LoVo (cell line): ENCODE data around the gene TIMP2.
"Not testable (repeated sequence)": the region's sequence is repeated elsewhere in the genome, so short reads cannot be mapped to it uniquely, and the experiment has no call there.

Experiments
- DNase-seq: peaks from one replicate; pipeline ENCODE4 v3.0.0-alpha.2; 2016; ENCODE audit warnings: low spot score

Gene TIMP2

DNA sequence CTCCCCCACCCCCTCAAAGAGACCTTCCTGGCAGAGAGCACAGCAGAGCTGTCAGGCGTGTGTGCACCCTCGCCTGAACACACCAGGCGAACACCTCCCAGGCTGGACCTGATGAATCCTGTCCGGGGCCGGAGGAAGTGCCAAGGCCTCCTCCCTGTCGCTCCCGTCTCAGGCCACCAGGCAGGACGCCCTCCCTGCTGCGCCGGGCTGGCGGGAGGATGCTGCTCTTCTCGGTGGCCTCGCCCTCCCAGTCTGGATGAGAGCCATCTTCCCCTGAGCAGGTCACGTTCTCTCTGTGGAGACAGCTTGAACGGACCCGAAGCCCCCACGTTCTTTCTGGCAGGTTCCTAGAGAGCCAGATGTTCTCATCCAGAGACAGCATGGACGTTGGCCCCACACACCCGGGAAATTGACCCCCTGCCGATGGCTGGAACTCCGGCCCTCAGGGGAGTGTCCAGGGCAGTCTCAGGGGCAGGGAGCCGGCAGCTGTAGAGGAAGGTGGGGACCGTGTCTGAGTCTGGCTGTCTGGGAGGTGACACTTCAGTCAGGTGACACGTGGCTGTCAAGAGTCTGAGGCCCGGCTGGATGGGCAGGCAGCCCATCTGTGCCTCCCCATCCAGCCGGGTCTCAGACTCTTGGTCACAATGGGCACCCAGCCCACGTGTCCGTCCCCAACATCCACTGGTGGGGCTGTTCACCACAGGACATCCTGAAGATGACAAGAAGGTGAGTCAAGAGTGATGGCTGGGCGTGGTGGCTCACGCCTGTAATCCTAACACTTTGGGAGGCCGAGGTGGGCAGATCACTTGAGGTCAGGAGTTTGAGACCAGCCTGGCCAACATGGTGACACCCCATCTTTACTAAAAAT lies 5.0 kb upstream of the TIMP2 start:
- peak; percentile 52 for DNase-seq

DNA sequence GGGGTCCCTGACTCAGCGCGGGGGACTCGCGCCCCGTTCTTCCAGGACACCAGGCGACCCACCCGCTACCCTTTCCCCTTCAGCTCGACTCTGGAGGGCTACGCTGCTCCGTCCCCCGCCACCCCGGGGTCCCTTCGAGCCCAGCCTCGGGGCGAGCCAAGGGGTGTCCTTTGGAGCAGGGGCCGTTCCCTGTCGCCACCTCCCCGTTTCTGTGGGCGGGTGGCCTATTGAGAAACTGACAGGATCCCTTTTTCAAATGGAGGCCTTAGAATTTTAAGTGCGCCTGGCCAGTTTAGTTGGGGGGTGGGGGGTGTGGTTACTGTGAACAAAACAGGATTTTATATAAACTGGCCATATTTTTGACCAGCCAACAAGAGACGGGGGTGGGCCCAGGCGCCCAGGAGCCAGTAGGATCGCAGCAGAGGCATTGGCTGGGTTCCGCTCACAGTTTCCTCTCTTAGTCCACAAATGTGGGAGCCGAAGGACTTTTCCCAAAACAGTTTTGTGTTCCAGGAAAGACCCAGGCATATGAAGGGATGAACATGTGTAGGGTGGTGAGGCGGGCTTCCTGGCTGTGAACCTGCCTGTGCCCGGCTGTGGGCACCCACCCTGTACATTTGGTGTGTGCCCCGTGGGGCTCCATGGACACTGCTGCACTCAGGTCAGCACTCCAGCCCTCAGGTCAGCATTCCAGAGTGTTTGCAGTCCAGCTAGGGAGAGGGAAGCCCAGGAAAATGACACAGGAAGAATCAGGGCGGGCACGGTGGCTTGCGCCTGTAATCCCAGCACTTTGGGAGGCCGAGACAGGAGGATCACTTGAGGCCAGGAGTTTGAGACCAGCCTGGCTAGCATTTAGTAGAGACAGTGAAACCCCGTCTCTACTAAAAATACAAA lies 722 bp upstream of the TIMP2 start:
- DNase-seq, result no peak

DNA sequence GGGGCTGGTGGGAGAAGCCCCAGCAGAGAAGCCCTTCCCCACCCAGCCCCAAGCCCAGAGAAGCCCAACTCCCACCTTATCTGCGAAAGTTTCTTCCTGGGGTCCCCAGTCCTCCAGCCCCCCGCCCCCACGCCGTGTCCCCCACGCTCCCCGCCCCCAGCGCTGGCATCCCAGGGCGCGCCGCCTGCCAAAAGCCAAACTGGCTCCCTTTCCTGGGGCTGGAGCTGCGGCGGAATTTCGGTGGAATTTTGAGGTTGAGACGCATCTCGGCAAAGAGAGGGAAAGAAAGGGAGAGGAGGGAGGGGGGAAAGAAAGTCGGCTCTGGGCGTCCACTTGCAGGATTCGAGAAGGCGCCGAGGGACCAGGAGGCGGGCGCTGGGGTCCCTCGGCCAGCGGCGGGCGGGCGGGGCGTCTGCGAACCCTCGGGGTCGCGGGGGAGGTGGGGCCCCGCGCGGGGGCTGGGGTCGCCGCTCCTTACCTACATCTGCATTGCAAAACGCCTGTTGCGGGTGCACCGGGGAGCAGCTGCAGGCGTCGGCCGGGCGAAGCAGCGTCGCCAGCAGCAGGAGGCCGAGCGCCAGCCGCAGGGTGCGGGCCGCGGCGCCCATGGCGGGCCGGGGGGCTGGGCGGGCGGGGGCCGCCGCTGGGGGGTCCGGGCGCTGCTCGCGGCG lies 571 bp downstream of the TIMP2 start:
- no peak for DNase-seq

DNA sequence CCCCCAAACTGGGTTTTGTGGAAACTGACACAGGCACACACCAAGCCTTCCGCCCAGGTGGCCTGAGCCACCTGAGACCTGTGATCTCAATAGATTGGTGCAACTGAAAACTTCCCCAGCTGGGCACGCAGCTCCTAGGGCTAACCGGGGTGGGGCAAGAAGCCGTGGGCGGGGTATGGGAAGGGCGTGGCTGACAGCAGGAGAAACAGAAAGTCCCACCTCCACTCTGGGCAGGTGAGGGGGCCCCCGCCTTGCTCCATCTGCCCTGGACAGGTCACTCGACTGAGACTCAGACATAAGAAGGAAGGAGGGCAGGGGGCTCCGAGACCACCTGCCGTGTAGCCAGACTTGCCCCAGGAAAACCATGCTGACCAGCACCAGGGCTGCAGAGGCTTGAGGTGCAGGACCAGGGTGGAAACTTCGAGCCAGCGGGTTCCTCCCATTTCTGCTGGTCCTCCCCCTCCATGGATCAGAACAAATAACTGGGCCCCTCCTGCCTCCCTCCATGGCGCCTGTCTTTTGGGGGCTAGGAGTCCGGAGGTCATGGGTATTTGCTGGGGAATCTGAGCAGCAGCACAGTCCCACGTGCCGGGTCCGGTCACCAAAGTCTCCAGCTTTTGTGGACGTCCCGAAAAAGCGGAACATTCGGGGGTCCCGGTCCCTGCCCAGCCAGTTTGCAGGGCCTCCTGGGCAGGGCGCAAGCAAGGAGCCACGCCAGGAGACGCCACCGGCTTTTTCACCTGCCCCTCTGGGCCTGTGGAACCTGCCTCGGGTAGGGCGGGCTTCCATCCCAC lies 1.3 kb downstream of the TIMP2 start:
- DNase-seq, result peak; percentile 64

DNA sequence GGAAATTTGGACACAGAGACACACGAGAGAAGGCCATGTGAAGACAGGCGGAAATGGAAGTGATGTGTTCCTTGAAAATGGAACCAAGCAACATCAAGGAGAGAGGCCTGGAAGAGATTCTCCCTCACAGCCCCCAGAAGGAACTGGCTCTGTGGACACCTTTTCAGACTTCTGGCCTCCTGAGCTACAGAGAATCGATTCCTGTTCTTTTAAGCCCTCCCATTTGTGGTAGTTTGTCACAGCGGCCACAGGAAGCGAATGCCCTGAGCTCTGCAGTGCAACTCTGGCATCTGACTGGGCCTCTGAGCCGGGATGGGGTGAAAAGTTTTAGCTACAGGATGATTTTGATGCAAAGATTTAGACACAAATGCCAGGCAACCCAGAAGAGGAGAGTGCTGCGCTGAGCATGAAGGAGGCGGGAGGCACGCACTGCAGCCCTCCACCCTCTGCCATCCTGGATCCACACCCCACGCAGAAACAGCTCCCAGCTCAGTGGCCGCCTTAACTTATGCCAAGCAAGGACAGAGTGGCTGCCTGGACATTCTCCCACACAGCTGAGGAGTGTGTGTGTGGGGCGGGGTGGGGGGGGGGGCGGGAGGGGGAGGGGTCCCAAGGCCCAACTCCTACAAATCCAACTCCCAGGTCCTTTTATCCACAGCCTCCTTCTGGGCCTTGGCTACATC lies 2.2 kb downstream of the TIMP2 start:
- DNase-seq, result no peak

DNA sequence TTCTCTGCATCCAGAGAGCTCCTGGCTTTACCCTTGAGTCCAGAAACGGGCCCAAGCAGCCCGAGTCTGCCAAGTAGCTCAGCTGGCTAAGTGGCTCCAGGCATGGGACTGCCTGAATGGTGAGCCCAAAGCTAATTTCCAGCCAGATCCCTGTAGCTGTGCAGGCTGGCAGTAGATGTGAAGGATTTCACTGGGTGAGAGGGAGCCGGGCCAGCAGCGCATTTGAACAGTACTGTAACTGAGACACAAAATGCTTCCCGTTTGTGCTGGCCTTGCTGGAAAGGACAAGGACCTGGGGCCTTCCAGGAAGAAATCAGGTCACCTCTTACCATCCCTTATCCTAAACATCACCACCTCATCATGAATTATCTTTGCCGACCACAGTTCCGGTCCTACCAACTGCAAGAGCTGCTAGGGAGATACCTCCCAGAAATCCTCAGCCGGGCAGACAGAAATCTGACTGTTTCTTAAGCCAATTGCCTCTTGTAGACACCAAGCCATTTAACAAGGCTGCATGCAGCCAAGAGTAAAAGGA lies 3.7 kb downstream of the TIMP2 start:
- no peak for DNase-seq

DNA sequence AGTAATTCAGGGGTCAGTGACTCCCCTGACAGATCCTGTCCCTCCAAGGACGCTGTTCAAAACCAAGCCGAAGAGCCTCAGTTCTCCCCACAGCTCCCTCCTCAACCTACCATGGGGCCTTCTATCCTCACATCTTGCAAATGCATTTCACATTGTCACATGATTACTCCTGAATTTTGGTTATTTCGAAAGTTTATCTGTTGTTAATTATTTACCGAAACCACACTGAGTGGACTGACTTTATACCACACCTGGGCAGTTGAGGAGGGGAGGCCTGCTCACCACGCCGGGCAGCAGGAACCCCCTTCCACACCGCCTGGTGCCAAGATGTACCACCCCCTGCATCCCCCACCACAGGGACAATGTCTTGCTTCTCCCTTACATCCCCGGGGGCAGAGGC lies 4.7 kb downstream of the TIMP2 start:
- DNase-seq, result no peak

DNA sequence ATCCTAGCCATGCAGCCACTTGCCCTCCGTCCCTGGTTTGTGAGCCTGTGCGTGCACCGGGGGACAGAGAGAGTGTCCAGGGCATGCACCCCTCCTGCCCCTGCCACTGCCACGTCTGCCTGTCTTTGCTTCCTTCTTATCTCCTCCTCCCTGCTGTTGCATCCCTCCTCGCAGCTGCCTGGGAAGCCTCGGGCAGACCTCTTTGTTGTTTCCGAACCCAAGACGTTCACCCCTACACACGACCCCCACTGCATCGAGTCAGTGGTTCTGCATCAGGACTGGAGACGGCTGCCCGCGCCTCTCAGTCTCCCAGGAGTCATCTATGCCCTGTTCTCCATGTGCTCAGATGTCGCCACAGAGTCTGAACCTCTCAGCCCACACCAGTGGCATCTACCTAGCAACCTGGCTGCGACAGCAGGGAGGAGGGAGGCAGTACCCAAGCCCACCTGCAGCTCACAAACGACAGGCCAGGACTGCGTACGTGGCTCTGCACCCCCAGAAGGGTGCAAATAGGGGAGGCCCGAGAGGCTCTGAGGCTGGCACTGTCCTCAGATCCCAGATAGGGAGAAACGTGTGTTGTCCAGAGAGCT lies 5.2 kb downstream of the TIMP2 start:
- DNase-seq, result no peak

DNA sequence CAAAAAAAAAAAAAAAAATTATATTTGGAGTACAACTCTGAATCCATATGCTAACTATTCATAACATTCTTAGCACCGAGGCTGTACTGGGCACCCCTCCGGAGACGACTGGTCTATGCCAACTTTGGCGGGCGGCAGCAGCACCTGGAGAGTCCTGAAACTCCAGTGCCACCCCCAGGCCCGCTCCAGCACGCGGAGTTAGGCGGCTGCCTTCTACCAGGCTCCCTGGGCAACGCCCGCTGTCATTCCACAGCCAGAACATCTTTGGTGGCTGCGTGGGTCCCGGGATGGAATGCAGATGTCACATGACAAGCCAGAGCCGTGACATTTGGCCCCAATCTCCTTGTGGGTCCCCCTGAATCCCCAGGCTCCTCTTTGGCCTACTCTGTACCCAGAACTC lies 6.2 kb downstream of the TIMP2 start:
- DNase-seq, result no peak

DNA sequence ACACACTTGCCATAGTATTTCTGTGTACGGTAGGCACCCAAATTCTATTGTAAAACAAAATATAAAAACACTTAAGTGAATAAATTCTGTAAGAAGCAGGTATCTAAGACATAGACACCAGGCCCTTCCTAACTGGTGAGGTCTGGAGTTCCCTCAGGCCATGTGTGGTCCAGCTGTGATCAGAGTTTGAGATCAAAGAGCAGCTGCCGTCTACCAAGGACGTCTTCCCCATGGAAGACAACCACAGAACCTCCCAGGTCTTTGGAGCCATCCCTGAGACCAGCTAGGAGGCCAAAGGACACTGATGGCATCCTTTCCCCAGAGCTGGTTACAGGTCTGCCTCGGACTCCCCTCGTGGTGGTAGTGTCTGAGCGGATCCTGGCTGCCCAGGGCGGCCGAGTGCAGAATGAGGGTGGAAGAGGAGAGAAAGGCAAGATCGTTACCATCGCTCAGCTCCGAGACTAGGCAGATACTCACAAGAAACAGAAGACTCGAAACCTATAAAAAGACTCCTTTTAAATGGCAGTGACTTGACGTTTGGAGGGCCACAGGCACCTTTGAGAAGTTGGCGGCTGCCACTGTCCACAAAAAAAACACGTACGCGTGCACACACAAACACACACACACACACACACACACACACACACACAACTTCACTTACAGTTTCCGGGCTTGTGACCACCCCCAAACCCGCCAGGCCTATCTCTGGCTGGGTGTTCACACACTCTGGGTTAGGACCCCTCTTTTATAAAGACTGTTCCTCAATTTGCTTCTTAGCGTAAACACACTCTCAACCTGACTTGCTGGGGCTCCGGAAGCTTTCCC lies 7.5 kb downstream of the TIMP2 start:
- DNase-seq, result no peak

DNA sequence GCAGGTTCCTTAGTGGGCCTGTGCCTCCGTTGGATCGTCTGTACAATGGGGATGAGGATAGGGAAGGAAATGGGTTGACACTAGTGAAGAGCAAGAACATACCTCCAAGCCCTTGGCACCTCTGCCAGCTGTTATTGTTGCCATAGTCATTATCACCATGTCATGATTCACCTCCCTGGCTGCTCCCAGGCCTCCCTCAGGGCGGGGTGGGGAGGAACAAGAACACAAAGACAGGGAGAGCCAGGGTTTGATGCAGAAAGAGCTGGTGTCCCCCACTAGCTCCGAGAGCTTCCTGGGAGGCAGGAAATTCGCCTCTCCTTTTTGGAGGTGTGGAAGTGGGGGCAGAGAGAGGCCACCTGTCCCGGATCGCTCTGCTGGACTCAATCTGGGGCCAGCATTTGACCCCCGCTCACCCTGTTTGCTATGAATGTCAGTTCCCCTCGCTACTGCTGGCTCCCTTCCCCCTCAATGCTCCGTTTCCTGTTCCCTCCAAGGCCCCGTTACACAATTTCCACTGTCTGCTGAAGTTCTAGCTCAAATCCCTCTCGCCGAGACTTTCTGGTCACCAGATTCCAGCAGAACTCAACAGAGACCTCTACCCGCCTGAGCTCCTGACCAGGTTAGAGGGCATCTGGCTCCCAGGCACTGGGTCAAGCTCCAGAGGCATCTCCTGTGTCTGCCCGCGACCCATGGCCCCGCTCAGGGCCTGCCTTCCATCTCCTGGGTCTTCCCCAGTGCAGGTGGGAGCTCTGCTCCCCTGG lies 9.1 kb downstream of the TIMP2 start:
- DNase-seq, result peak; percentile 47

DNA sequence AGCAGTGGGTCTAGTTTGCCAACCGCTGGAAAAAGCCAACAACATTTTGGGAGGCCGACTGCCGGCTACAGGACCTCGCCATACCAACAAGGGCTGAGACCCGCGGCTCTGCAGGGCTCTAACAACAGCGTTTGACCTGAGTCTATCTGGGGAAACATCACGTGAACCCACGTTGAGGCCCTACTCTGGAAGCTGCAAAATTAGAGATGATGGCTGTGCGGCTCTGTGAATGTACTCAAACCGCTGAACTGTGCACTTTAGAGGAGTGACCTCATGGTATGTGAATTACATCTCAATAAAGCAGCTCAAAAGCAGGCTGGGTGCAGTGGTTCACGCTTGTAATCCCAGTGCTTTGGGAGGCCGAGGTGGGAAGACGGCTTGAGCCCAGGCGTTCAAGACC lies 12.1 kb downstream of the TIMP2 start:
- no peak for DNase-seq

DNA sequence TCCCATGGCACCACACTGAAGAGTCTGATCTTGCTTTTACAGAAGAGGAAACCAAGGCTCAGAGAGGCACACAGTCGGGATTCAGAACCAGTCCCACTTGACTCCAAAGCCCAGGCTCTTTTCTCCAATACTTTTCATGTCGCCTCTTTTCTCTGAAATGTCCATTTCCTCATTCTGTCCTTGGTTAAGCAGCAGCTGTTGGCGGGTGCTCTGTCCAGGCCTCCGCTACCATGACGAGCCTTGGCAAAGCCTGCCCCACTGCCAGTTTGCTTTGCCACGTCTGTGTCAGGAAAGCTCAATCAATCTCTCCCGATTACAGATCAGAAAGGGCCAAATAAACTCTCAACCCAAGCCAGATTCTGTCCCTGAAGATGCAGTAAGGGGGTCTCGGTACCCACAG lies 13.1 kb downstream of the TIMP2 start:
- no peak for DNase-seq

DNA sequence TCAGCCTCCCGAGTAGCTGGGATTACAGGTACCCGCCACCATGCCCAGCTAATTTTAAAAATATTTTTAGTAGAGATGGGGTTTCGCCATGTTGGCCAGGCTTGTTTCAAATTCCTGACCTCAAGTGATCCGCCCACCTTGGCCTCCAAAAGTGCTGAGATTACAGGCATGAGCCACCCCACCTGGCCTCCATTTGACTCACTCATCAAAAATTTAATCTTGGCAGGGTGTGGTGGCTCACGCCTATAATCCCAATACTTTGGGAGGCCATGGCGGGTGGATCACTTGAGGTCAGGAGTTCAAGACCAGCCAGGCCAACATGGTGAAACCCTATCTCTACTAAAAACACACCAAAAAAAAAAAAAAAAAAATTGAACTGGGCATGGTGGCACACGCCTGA lies 13.6 kb downstream of the TIMP2 start:
- DNase-seq, result not testable (repeated sequence)

DNA sequence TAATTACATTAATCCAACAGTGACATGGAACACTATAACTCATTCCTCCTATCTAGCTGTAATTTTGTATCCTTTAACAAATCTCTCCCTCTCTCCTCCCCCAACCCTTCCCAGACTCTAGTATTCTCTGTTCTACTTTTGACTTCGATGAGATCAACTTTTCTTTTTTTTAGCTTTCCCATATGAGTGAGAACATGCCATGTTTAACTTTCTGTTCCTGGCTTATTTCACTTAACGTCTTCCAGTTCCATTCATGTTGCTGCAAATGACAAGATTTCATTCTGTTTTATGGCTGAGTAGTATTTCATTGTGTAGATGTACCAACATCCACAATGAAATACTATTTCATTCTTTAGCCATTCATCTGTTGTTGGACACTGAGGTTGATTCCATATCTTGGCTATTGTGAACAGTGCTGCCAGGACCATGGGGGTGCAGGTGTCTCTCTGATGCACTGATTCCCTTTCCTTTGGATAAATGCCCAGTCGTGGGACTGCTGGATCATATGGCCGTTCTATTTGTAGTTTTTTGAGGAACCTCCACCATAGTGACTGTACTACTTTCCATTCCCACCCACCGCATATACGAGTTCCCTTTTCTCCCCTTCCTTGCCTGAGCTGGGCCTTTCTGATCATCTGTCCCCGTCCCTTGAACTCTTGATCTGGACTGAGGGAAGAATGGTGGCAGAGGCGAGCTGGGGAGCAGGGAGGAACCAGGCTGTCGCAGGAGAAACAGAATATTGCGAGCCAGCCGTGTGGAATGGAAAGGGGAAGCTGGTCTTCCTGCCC lies 14.5 kb downstream of the TIMP2 start:
- no peak for DNase-seq

DNA sequence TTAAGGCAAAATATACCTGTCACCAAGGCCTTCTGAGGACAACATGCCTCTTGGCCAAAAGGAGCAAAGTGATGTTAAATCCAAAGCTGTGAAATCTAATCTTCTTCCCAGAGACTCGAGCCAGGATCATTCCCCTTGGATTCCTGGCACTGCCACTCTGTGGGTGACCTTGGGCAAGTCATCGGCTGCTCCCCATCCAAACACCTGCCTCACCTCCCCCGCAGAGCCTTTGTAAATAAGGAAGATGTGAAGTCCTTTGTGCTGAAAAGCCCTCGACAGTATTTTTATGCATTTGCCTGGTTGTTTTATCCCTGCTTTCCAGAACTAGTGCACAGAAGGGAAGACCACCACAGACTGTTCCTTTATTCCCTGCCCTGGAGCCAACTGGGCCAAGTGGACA lies 16.8 kb downstream of the TIMP2 start:
- no peak for DNase-seq

DNA sequence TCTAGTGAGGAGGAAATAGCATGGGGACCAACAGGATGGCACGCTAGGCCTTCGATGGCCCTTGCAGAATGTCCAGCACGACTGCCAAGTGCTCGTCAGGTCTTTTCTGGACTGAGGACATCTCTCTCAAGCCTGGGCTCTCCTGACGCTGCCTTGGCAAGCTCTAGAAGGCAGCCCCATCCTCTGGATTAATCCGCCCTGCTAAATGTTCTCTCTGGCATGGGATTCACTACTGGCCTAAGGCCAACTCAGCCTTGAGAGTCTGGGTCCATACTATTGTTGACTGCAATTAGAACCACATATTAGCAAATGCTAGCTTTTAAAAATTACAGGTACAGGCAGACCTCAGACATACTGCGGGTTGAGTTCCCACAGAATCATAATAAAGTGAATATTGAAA lies 19.6 kb downstream of the TIMP2 start:
- DNase-seq, result no peak

DNA sequence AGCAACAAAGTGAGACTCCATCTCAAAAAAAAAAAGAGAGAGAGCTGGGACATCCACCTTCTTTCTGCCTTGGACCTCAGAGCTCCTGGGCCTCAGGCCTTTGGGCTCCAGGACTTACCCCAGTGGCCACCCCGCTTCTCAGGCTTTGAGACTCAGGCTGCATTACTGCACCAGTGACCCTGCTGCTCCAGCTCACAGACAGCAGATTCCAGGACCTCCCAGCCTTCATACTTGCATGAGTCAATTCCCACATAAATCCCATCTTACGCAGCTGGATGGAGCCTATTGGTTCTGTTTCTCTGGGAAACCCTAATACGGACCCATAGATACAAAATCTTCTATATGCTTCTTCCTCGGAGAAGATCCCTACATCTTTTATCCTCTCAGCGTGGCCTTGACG lies 20.1 kb downstream of the TIMP2 start:
- DNase-seq, result no peak
